ACC112 (cell line): ENCODE results near the gene PELI3.

Source experiments
- H2AFZ ChIP-seq: fragments of 200-600 bp; sonication (generic); one replicate; pipeline ENCODE4 v1.6.0; 2017; ENCODE audit warnings: antibody characterized with exemption, low read length; ENCODE audit not compliant: unreplicated experiment
- H3K27ac ChIP-seq: fragments of 200-600 bp; sonication (generic); 2 replicates; pipeline ENCODE4 v1.5.1; 2014; ENCODE audit warnings: low read depth, mild to moderate bottlenecking, antibody characterized with exemption, low read length, moderate library complexity
- H3K27me3 ChIP-seq: fragments of 200-600 bp; sonication (generic); 2 replicates; pipeline ENCODE4 v1.6.1; 2014; ENCODE audit warnings: mild to moderate bottlenecking, antibody characterized with exemption, low read length, moderate library complexity, mixed read lengths; ENCODE audit not compliant: insufficient read depth
- H3K36me3 ChIP-seq: fragments of 200-600 bp; sonication (generic); 2 replicates; pipeline ENCODE4 v1.6.1; 2016; ENCODE audit warnings: mild to moderate bottlenecking, antibody characterized with exemption, low read length, moderate library complexity, mixed read lengths; ENCODE audit not compliant: insufficient read depth
- H3K4me1 ChIP-seq: fragments of 200-600 bp; sonication (generic); one replicate; pipeline ENCODE4 v1.6.1; 2016; ENCODE audit warnings: low read length, mixed read lengths; ENCODE audit not compliant: insufficient read depth, unreplicated experiment, control insufficient read depth
- H3K4me3 ChIP-seq: fragments of 200-600 bp; sonication (generic); 2 replicates; pipeline ENCODE4 v1.5.1; 2014; ENCODE audit warnings: mild to moderate bottlenecking, low read depth, low read length
- H3K79me2 ChIP-seq: fragments of 200-600 bp; sonication (generic); one replicate; pipeline ENCODE4 v1.6.0; 2016; ENCODE audit warnings: low read length; ENCODE audit not compliant: control insufficient read depth, unreplicated experiment, insufficient read depth

PELI3 gene

DNA sequence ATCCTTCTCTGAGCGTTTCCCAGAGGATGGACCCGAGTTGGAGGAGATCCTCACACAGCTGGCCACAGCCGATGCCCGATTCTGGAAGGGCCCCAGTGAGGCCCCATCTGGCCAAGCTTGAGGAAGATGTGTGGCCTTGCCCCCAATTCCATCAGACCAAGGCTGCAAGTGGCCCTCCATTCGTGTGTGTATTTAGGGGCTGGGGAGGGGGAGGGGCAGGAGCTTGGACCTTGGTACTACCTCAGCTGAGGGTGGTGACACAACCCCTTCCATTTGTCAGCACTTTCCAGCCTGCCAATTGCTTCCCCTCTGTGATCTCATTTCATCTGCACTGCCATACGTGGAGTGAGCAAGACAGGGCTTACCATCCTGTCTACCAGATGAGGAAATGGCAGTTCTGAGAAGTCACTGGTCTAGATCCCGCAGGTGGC lies 42.4 kb downstream of the PELI3 start:
- H3K27me3 ChIP-seq = no peaks in the 10 kb centered on the region
- peaks cover 10% of the 10 kb centered on the region for H3K79me2 ChIP-seq
- no peak overlapping the region for H3K4me3 ChIP-seq
- H3K27ac ChIP-seq = no peak overlapping the region
- peaks cover 5% of the 10 kb centered on the region for H3K4me1 ChIP-seq
- H3K36me3 ChIP-seq = peaks cover 5% of the 10 kb centered on the region; the same call in 1 of the 2 replicates
- no peak overlapping the region for H2AFZ ChIP-seq

DNA sequence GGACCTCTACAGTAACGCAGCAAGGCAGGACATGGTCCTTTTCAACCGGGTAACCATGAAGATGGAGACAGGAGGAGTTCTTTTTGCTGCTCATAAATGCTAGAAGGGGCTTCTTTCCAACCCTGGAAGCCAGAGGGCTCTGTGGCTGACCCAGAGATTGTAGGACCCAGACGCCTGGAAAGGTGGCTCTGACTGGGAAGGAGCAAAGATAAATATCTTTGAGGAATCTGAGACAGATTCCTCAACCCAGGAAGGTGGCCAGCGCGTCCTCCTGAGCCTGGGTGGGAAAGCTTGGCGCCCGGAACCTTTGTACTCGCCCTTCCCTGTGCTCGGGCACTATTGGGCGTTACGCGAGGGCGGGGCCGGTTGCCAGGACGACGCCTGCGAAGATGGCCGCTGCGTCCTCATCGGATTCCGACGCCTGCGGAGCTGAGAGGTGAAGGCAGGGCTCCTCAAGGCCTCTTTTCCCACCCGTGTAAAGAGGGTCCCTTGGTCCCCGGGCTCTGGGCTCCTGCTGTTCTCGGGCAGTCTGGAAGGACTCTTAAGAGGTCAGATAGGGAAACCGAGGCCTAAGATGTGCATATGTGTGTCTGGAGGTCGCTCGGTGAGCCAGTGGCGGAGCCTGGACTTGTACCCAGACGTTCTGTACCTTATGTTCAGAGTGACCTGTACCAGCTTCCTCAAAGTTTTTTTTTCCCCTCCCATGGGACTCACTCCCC lies 43.7 kb downstream of the PELI3 start, which contains the start of gene BBS1:
BBS1 (plus strand) TSS at position 365 of the 719 bp plus-strand sequence; CDS start at position 390, 25 bp downstream.
- no peak within 1 kb of the TSS for H3K27ac ChIP-seq
- peaks cover 11% of the 10 kb centered on the region for H3K36me3 ChIP-seq
- peak within 1 kb of the TSS; percentile 99 for H2AFZ ChIP-seq
- peaks cover 5% of the 10 kb centered on the region for H3K4me1 ChIP-seq
- no peaks in the 10 kb centered on the region for H3K27me3 ChIP-seq
- peak within 1 kb of the TSS; percentile 88 for H3K4me3 ChIP-seq
- peaks cover 10% of the 10 kb centered on the region for H3K79me2 ChIP-seq

DNA sequence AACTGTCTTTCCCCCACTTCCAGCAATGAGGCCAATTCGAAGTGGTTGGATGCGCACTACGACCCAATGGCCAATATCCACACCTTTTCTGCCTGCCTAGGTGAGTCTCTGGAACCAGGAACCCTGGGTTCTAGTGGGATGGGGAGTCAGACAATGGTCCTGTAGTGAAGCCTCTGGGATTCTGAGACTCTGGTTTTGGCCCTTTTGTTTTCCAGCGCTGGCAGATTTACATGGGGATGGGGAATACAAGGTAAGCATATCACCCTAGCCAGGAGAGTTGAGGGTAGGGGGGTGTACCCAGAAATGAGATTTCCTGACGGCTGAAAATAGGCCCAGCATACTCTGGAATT lies 44.3 kb downstream of the PELI3 start:
- peak overlapping the region; percentile 87 for H2AFZ ChIP-seq

DNA sequence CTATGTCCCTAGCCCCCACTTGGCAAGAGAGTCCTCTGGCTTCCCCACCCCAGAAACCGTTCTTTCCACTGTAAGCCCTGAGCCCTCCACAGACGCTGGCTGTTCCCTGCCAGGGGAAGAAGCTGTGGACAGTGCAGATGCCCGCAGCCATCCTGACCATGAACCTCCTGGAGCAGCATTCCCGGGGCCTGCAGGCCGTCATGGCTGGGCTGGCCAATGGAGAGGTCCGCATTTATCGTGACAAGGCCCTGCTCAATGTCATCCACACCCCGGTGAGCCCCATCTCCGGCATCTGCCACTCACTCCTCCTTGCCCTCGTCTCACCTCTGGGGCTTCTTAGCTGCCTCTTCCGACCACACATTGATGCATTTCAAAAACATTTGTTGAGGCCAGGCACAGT lies 56.9 kb downstream of the PELI3 start:
- no peaks in the 10 kb centered on the region for H3K79me2 ChIP-seq

More for the DNA sequence above, 44.3 kb downstream of the PELI3 start:
- no peaks in the 10 kb centered on the region for H3K27me3 ChIP-seq
- H3K4me1 ChIP-seq = peaks cover 5% of the 10 kb centered on the region
- H3K27ac ChIP-seq = no peak overlapping the region
- H3K4me3 ChIP-seq = peak overlapping the region; percentile 88
- H3K79me2 ChIP-seq = peaks cover 10% of the 10 kb centered on the region
- peaks cover 11% of the 10 kb centered on the region for H3K36me3 ChIP-seq

DNA sequence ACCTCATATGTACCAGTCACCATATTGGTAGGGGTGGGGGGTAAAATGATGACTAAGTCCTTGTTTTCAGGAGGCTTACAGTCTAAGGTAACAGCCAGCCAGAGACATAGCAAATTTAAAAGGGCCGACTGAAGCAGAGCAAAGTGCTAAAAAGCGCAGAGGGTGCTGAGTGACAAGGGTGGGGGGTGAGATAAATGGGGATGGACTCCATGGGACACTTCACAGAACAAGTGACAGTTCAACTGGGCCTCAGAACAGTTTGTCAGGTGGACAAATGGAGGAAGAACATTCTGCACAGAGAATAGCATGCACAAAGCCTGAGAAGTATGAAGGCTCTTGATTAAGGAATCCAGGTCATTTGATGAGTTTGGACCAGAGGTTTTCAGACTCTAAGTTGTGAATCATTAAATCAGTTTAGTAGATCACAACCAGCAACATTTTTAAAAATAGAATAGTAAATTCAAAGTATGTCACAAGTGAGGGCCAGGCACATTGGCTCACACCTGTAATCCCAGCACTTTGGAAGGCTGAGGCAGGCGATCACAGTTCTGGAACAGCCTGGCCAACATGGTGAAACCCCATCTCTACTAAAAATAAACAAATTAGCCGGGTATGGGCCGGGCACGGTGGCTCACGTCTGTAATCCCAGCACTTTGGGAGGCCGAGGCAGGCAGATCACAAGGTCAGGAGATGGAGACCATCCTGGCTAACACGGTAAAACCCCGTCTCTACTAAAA lies 57.8 kb downstream of the PELI3 start:
- Histone ChIP-seq H3K36me3 (peaks cover 14% of the 10 kb centered on the region; the same call in 1 of the 2 replicates), H3K27ac (no peak overlapping the region), H3K79me2 (no peaks in the 10 kb centered on the region), H3K4me3 (no peak overlapping the region), H3K27me3 (no peaks in the 10 kb centered on the region), H2AFZ (no peak overlapping the region), H3K4me1 (no peaks in the 10 kb centered on the region)

More for the DNA sequence above, 56.9 kb downstream of the PELI3 start:
- H3K4me3 ChIP-seq = no peak overlapping the region
- H3K27ac ChIP-seq = no peak overlapping the region
- no peaks in the 10 kb centered on the region for H3K27me3 ChIP-seq
- peaks cover 16% of the 10 kb centered on the region; the same call in 1 of the 2 replicates for H3K36me3 ChIP-seq
- no peak overlapping the region for H2AFZ ChIP-seq
- H3K4me1 ChIP-seq = no peaks in the 10 kb centered on the region
